Brain microvascular endothelial cell (primary cell): Measurements from ENCODE around the gene GRB7.

Source experiments
- DNase-seq: peaks from one replicate; pipeline ENCODE4 v3.0.0-alpha.2; 2020
- H3K27ac ChIP-seq: fragments of 250-450 bp; sonication (Bioruptor Pico); 2 replicates; pipeline ENCODE4 v1.5.1; 2020; ENCODE audit warnings: mild to moderate bottlenecking, moderate library complexity
- H3K27me3 ChIP-seq: fragments of 250-450 bp; sonication (Bioruptor Pico); replicated peaks from 2 replicates; pipeline ENCODE4 v1.5.1; 2020; ENCODE audit warnings: mild to moderate bottlenecking
- H3K36me3 ChIP-seq: fragments of 250-450 bp; sonication (Bioruptor Pico); replicated peaks from 2 replicates; pipeline ENCODE4 v1.5.1; 2020; ENCODE audit warnings: mild to moderate bottlenecking
- H3K4me3 ChIP-seq: 2 replicates; pipeline ENCODE4 v1.5.1; 2011; ENCODE audit warnings: low read depth, mild to moderate bottlenecking, control low read depth, low read length, moderate library complexity
- CTCF ChIP-seq: IDR thresholded peaks from 2 replicates; pipeline ENCODE4 v1.5.1; 2011; ENCODE audit warnings: low read depth, mild to moderate bottlenecking, moderate library complexity, low read length, control low read depth, inconsistent platforms; ENCODE audit errors: missing control alignments
- in situ Hi-C: cut with HindIII; loops from 2 replicates; pipeline ENCODE4 v1.10.0; 2017; ENCODE audit warnings: low sequenced_read_pairs, low pct_ligation_motif_present

Gene GRB7

GRCh38 chr17:39751637-39752036 lies 13.9 kb downstream of the GRB7 start:
- Histone ChIP-seq H3K27ac (no peak overlapping the region), H3K4me3 (no peak overlapping the region), H3K36me3 (no peaks in the 10 kb centered on the region), H3K27me3 (no peaks in the 10 kb centered on the region)
- no peak for TF ChIP-seq CTCF
- in situ Hi-C loops, result no loop called here
- no peak for DNase-seq

- no peak for DNase-seq
- Histone ChIP-seq H3K36me3 (no peaks in the 10 kb centered on the region), H3K4me3 (no peak overlapping the region), H3K27me3 (no peaks in the 10 kb centered on the region), H3K27ac (no peak overlapping the region)
- no peak for TF ChIP-seq CTCF
- in situ Hi-C loops, result no loop called here
These were observed 14.6 kb downstream of the GRB7 start for GRCh38 chr17:39752241-39752881.

- no peak overlapping the region for H3K27ac ChIP-seq
- peak overlapping the region; percentile 66 for H3K4me3 ChIP-seq
- H3K27me3 ChIP-seq, result no peaks in the 10 kb centered on the region
- no peaks in the 10 kb centered on the region for H3K36me3 ChIP-seq
- no peak for TF ChIP-seq CTCF
- DNase-seq, result no peak
- in situ Hi-C loops, result no loop called here
These were observed 15.9 kb downstream of the GRB7 start for GRCh38 chr17:39753514-39754160.

- in situ Hi-C loops, result no loop called here
- Histone ChIP-seq H3K36me3 (no peaks in the 10 kb centered on the region), H3K4me3 (peak overlapping the region; percentile 66), H3K27ac (peak overlapping the region; percentile 14), H3K27me3 (no peaks in the 10 kb centered on the region)
- peak; percentile 62 for TF ChIP-seq CTCF
- DNase-seq, result peak; percentile 61
These were observed 16.6 kb downstream of the GRB7 start for GRCh38 chr17:39754161-39754957.

- H3K36me3 ChIP-seq, result no peaks in the 10 kb centered on the region
- no peak overlapping the region for H3K27ac ChIP-seq
- in situ Hi-C loops, result no loop called here
- peak overlapping the region; percentile 66 for H3K4me3 ChIP-seq
- TF ChIP-seq CTCF, result no peak
- no peaks in the 10 kb centered on the region for H3K27me3 ChIP-seq
- DNase-seq, result no peak
These were observed 17.3 kb downstream of the GRB7 start for GRCh38 chr17:39754958-39755553.
